OCI-LY7 (cell line): ENCODE data around the gene HIRIP3.

Source experiments
- EZH2phosphoT487 ChIP-seq: fragments of 200-600 bp; sonication (generic); IDR thresholded peaks from 2 replicates; pipeline ENCODE4 v1.6.1; 2018; ENCODE audit warnings: low read depth, borderline replicate concordance, mild to moderate bottlenecking, mixed run types, antibody characterized with exemption, low read length, moderate library complexity, mixed read lengths
- TF ChIP-seq, protein P1 (sequence below): fragments of 200-600 bp; sonication (generic); conservative IDR thresholded peaks from 2 replicates; pipeline ENCODE4 v1.5.1; 2014; ENCODE audit warnings: mild to moderate bottlenecking, antibody characterized with exemption, low read length, moderate library complexity, mixed read lengths

DNA sequence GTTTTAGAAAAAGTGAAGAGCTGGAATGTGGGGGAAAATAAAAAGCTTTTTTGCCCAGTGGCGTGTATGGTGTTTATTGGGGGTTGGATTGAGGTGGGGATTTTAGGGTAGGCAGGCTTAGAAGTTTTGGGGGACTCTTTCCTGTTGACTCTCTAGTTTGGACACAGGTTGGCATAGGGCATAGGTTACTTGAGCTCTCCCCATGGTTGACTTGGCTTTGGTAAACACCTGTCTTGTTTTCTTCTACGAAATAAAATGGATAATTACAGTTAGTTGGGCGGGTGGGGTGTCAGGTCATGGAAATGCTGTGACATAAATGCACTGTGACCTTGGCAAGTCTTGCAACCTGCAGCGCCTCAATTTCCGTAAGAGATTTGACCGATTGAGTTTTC is 22.4 kb downstream of the HIRIP3 start:
- TF ChIP-seq, protein P1, sequence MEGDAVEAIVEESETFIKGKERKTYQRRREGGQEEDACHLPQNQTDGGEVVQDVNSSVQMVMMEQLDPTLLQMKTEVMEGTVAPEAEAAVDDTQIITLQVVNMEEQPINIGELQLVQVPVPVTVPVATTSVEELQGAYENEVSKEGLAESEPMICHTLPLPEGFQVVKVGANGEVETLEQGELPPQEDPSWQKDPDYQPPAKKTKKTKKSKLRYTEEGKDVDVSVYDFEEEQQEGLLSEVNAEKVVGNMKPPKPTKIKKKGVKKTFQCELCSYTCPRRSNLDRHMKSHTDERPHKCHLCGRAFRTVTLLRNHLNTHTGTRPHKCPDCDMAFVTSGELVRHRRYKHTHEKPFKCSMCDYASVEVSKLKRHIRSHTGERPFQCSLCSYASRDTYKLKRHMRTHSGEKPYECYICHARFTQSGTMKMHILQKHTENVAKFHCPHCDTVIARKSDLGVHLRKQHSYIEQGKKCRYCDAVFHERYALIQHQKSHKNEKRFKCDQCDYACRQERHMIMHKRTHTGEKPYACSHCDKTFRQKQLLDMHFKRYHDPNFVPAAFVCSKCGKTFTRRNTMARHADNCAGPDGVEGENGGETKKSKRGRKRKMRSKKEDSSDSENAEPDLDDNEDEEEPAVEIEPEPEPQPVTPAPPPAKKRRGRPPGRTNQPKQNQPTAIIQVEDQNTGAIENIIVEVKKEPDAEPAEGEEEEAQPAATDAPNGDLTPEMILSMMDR, result no peak
- no peak for TF ChIP-seq EZH2phosphoT487
